GM12878 (cell line): Measurements from ENCODE around the gene MYRF. TPM values are rescaled to one million over a fixed set of nuclear protein-coding genes. Genes with fewer than 3 reads are reported as not detected.

Experiments used
- ATAC-seq: fragments of 200-7000 bp; cut with Tn5 transposase; 3 replicates; pipeline ENCODE4 v1.9.1; 2020; ENCODE audit warnings: mild to moderate bottlenecking, moderate library complexity
- BruUV-seq: library from RNA; stranded (reverse); fragments of 400-500 nt; replicated peaks from 2 replicates; lab custom pipeline; 2021; lab: Mats Ljungman, UMichigan
- CTCF ChIA-PET: fragments of 300-600 bp; sonication (Branson Sonifier 250); formaldehyde crosslinking; extraction: SDS; loops from one replicate; lab custom pipeline; 2021; ENCODE audit warnings: inconsistent platforms; lab: Yijun Ruan, JAX
- POLR2A ChIA-PET: fragments of 350-600 bp; formaldehyde crosslinking; extraction: SDS; loops from one replicate; lab custom pipeline; 2021; ENCODE audit warnings: inconsistent platforms; lab: Charles Lee
- RAD21 ChIA-PET: fragments of 300-600 bp; sonication (Branson Sonifier 250); formaldehyde crosslinking; loops from one replicate; lab custom pipeline; 2023; ENCODE audit warnings: antibody characterized with exemption; ENCODE audit not compliant: unreplicated experiment; lab: Charles Lee
- SMC1A ChIA-PET: fragments of 300-600 bp; sonication (Branson Sonifier 250); formaldehyde crosslinking; loops from one replicate; lab custom pipeline; 2023; ENCODE audit not compliant: unreplicated experiment, uncharacterized antibody; lab: Charles Lee
- DNase-seq: peaks from one replicate; pipeline ENCODE4 v3.0.0-alpha.2; 2011; ENCODE audit warnings: low read depth, low spot score
- FAIRE-seq: peaks from 3 replicates; lab custom pipeline; 2011; peaks lifted over from hg19 to GRCh38; lab: Jason Lieb, UNC
- H2AFZ ChIP-seq: 2 replicates; pipeline ENCODE4 v1.6.0; 2011; ENCODE audit warnings: low read depth, low read length, control low read depth; ENCODE audit not compliant: control insufficient read depth
- H3K27ac ChIP-seq: 2 replicates; pipeline ENCODE4 v1.5.1; 2011; ENCODE audit warnings: control low read depth; ENCODE audit not compliant: control insufficient read depth, insufficient read depth
- H3K27me3 ChIP-seq, 2 experiments: replicated peaks in 1 of 2; 2 replicates each; pipeline versions ENCODE4 v1.6.0 to v1.6.1; 2011; ENCODE audit warnings: low read length in 1 of 2; ENCODE audit not compliant: control insufficient read depth in 2 of 2, insufficient read depth in 2 of 2
- H3K36me3 ChIP-seq, 2 experiments: 2 replicates each; pipeline ENCODE4 v1.5.1; 2011; ENCODE audit warnings: low read length in 1 of 2; ENCODE audit not compliant: control insufficient read depth in 2 of 2, insufficient read depth in 2 of 2
- H3K4me1 ChIP-seq: 2 replicates; pipeline ENCODE4 v1.6.1; 2011; ENCODE audit warnings: mild to moderate bottlenecking, low read length, moderate library complexity, mixed read lengths; ENCODE audit not compliant: control insufficient read depth, insufficient read depth
- H3K4me2 ChIP-seq: 2 replicates; pipeline ENCODE4 v1.6.0; 2011; ENCODE audit warnings: control low read depth; ENCODE audit not compliant: control insufficient read depth, insufficient read depth
- H3K4me3 ChIP-seq: fragments of 200-600 bp; sonication (generic); 2 replicates; pipeline ENCODE4 v1.5.1; 2016
- H3K79me2 ChIP-seq: 2 replicates; pipeline ENCODE4 v1.6.0; 2011; ENCODE audit warnings: low read length; ENCODE audit not compliant: control insufficient read depth, insufficient read depth
- H3K9ac ChIP-seq: 2 replicates; pipeline ENCODE4 v1.8.0; 2011; ENCODE audit warnings: low read length, control low read depth, mixed read lengths; ENCODE audit not compliant: control insufficient read depth, insufficient read depth
- H3K9me3 ChIP-seq: replicated peaks from 3 replicates; pipeline ENCODE4 v1.5.1; 2011; ENCODE audit warnings: mild to moderate bottlenecking, low read length; ENCODE audit not compliant: control insufficient read depth, insufficient read depth
- H4K20me1 ChIP-seq: 2 replicates; pipeline ENCODE4 v1.6.0; 2011; ENCODE audit not compliant: control insufficient read depth, insufficient read depth
- ATF2 ChIP-seq: IDR thresholded peaks from 2 replicates; pipeline ENCODE4 v1.6.1; 2012; ENCODE audit warnings: low read length, inconsistent platforms
- BCL3 ChIP-seq: IDR thresholded peaks from 2 replicates; pipeline ENCODE4 v1.6.1; 2011; ENCODE audit warnings: borderline replicate concordance, low read depth, mild to moderate bottlenecking, moderate library complexity, low read length; ENCODE audit not compliant: insufficient read depth, poor library complexity, severe bottlenecking
- BHLHE40 ChIP-seq, 2 experiments: fragments of 450-650 bp in 1 of 2; IDR thresholded peaks; 2 replicates each; pipeline ENCODE4 v1.6.1; 2011 to 2017; ENCODE audit warnings: low read depth in 2 of 2, borderline replicate concordance in 1 of 2, improper control_type of control experiment in 1 of 2, low read length in 1 of 2, mild to moderate bottlenecking in 1 of 2
- ETV6 ChIP-seq, 2 experiments: fragments of 450-650 bp in 1 of 2; IDR thresholded peaks in 1 of 2; conservative IDR thresholded peaks in 1 of 2; 2 replicates each; pipeline ENCODE4 v1.6.1; 2014; ENCODE audit warnings: antibody characterized with exemption in 1 of 2, borderline replicate concordance in 1 of 2, low read depth in 1 of 2, mild to moderate bottlenecking in 1 of 2, moderate library complexity in 1 of 2
- EZH2 ChIP-seq: IDR thresholded peaks from 2 replicates; pipeline ENCODE4 v1.6.1; 2012; ENCODE audit warnings: low read depth, mild to moderate bottlenecking, control low read depth, inconsistent platforms, low read length, borderline replicate concordance; ENCODE audit not compliant: control insufficient read depth
- IRF4 ChIP-seq: IDR thresholded peaks from 2 replicates; pipeline ENCODE4 v1.6.1; 2011; ENCODE audit warnings: low read depth, low read length
- KLF5 ChIP-seq: fragments of 450-650 bp; IDR thresholded peaks from 2 replicates; pipeline ENCODE4 v1.6.1; 2014; ENCODE audit warnings: mild to moderate bottlenecking; ENCODE audit not compliant: partially characterized antibody
- POLR2A ChIP-seq: IDR thresholded peaks from 2 replicates; pipeline ENCODE4 v1.6.1; 2011; ENCODE audit warnings: low read depth, mild to moderate bottlenecking, low read length
- RUNX3 ChIP-seq: IDR thresholded peaks from 2 replicates; pipeline ENCODE4 v1.6.1; 2012; ENCODE audit warnings: low read length, inconsistent platforms
- SP1 ChIP-seq: IDR thresholded peaks from one replicate; pipeline ENCODE4 v1.6.1; 2011; ENCODE audit warnings: low read depth, low read length
- STAT1 ChIP-seq: fragments of 450-650 bp; conservative IDR thresholded peaks from 2 replicates; pipeline ENCODE4 v1.6.1; 2014; ENCODE audit warnings: antibody characterized with exemption, mild to moderate bottlenecking
- SUPT20H ChIP-seq: IDR thresholded peaks from 2 replicates; pipeline ENCODE4 v1.6.1; 2011; ENCODE audit warnings: low read depth, mild to moderate bottlenecking, low read length, moderate library complexity, borderline replicate concordance; ENCODE audit not compliant: control insufficient read depth
- SUZ12 ChIP-seq: fragments of 200-600 bp; sonication (generic); IDR thresholded peaks from one replicate; pipeline ENCODE4 v1.6.1; 2018; ENCODE audit warnings: antibody characterized with exemption, mild to moderate bottlenecking; ENCODE audit not compliant: unreplicated experiment
- TBL1XR1 ChIP-seq: IDR thresholded peaks from 2 replicates; pipeline ENCODE4 v1.6.1; 2012; ENCODE audit warnings: low read depth, low read length, improper control_type of control experiment
- ZSCAN29 ChIP-seq: fragments of 450-650 bp; IDR thresholded peaks from 2 replicates; pipeline ENCODE4 v1.6.1; 2017; ENCODE audit warnings: mild to moderate bottlenecking, moderate library complexity
- WGBS: methylation state at CpG from one replicate; pipeline ENCODE4 v1.1.6; 2016; ENCODE audit warnings: low lambda C conversion rate; ENCODE audit not compliant: insufficient replicate concordance, insufficient coverage; ENCODE audit errors: missing lambda C conversion rate; 5-methylcytosine and 5-hydroxymethylcytosine counted together
- in situ Hi-C: fragments of 300-500 bp; cut with MboI; formaldehyde crosslinking; loops from 9 replicates; pipeline ENCODE4 v1.14.3; 2018; ENCODE audit warnings: mixed read lengths
- intact Hi-C: fragments of 100-400 bp; cut with micrococcal nuclease; formaldehyde crosslinking; loops from one replicate; pipeline ENCODE4 v1.14.2; 2022; ENCODE audit not compliant: unreplicated experiment
- polyA plus RNA-seq, 11 experiments: library from polyadenylated mRNA; depleted of rRNA in 4 of 11; unstranded in 6 of 11; stranded (reverse) in 5 of 11; fragments of >200 nt; fragmentation: Nextera tagmentation in 4 of 11; fragmentation: Illumina TruSeq in 1 of 11; extraction: Ambion mirVana in 4 of 11; extraction: Trizol in 1 of 11; gene quantifications; 1 replicate in 1 of 11; 2 replicates in 10 of 11; pipeline versions ENCODE4 v1.2.1 to v1.2.3, GENCODE V29; 2011 to 2016; ENCODE audit warnings: inconsistent platforms in 2 of 11, missing spikeins in 2 of 11, low read depth in 1 of 11
- total RNA-seq, 4 experiments: library from RNA; depleted of rRNA in 3 of 4; stranded (reverse); fragments of >200 nt in 3 of 4; fragmentation: Illumina TruSeq in 1 of 4; extraction: Trizol in 1 of 4; gene quantifications; 2 replicates each; pipeline versions ENCODE4 v1.2.1 to v1.2.3, GENCODE V29; 2013 to 2021
- TF ChIP-seq, protein P1 (sequence below): fragments of 450-650 bp; formaldehyde crosslinking; IDR thresholded peaks from 2 replicates; pipeline ENCODE4 v1.4.0; 2022; ENCODE audit warnings: mild to moderate bottlenecking, moderate library complexity
- TF ChIP-seq, protein P2 (sequence below), 3 experiments: IDR thresholded peaks in 2 of 3; conservative IDR thresholded peaks in 1 of 3; 2 replicates each; pipeline ENCODE4 v1.5.1; 2011; ENCODE audit warnings: low read depth in 3 of 3, low read length in 3 of 3, mild to moderate bottlenecking in 3 of 3, control low read depth in 2 of 3, moderate library complexity in 2 of 3, inconsistent platforms in 1 of 3, mixed read lengths in 1 of 3; ENCODE audit not compliant: control insufficient read depth in 2 of 3, insufficient read depth in 1 of 3; ENCODE audit errors: extremely low read depth in 1 of 3

Gene MYRF
- total and polyA plus RNA-seq, 10 of the 15 experiments (the other 5 are each of a cell fraction or from before 2014, with no cell fraction given) = 0.27 to 15.6 (median 0.89) TPM

DNA sequence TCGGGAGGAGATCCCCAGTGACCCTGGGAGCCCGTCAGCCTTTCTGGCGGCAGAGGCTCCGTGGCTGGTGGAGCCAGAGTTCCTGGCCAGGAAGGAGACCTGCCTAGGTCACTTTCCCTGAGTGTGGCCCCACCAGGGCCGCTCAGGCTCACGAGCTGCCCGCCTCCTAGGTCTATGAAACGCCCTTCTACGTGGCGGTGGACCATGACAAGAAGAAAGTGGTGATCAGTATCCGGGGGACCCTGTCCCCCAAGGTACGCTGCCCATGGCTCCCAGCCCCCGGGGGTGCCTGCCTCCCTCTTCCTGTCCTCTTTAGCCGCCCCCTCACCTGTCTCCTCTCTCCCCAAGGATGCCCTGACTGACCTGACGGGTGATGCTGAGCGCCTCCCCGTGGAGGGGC lies 17.0 kb upstream of the MYRF start:
- no TSS peak for BruUV-seq
- Histone ChIP-seq H3K9me3 (no peaks in the 10 kb centered on the region), H3K4me1 (no peaks in the 10 kb centered on the region), H3K27ac (no peak overlapping the region), H4K20me1 (no peaks in the 10 kb centered on the region), H3K27me3 (no peaks in the 10 kb centered on the region; a peak in 1 of 4 replicates), H3K4me2 (no peak overlapping the region), H3K9ac (no peak overlapping the region), H2AFZ (no peak overlapping the region), H3K36me3 (no peaks in the 10 kb centered on the region), H3K79me2 (no peaks in the 10 kb centered on the region), H3K4me3 (no peak overlapping the region)
- 24% methylated on average over 17 of the region's 17 CpGs for WGBS
- FAIRE-seq (no peak), ATAC-seq (no peak), DNase-seq (no peak)
- POLR2A ChIA-PET = no interaction called here
- RAD21 ChIA-PET = no interaction called here
- CTCF ChIA-PET = interaction anchor here (2.0 to 3.2 kb wide), 2 partner anchors 12 to 53 kb away, joined by 8 to 15 read pairs; no protein-coding TSS in a partner anchor
- intact Hi-C loops (loop anchor here (10.0 kb wide), 1 partner anchor 261 kb away; no protein-coding TSS in a partner anchor), in situ Hi-C loops (no loop called here)
- SMC1A ChIA-PET = no interaction called here
- no peak for TF ChIP-seq IRF4
- no peak for TF ChIP-seq SUPT20H
- TF ChIP-seq SP1 = no peak
- TF ChIP-seq STAT1 = no peak
- TF ChIP-seq KLF5 = no peak
- no peak for TF ChIP-seq SUZ12
- no peak for TF ChIP-seq BCL3
- TF ChIP-seq ATF2 = no peak
- TF ChIP-seq ZSCAN29 = no peak
- TF ChIP-seq RUNX3 = no peak
- TF ChIP-seq, protein P1, sequence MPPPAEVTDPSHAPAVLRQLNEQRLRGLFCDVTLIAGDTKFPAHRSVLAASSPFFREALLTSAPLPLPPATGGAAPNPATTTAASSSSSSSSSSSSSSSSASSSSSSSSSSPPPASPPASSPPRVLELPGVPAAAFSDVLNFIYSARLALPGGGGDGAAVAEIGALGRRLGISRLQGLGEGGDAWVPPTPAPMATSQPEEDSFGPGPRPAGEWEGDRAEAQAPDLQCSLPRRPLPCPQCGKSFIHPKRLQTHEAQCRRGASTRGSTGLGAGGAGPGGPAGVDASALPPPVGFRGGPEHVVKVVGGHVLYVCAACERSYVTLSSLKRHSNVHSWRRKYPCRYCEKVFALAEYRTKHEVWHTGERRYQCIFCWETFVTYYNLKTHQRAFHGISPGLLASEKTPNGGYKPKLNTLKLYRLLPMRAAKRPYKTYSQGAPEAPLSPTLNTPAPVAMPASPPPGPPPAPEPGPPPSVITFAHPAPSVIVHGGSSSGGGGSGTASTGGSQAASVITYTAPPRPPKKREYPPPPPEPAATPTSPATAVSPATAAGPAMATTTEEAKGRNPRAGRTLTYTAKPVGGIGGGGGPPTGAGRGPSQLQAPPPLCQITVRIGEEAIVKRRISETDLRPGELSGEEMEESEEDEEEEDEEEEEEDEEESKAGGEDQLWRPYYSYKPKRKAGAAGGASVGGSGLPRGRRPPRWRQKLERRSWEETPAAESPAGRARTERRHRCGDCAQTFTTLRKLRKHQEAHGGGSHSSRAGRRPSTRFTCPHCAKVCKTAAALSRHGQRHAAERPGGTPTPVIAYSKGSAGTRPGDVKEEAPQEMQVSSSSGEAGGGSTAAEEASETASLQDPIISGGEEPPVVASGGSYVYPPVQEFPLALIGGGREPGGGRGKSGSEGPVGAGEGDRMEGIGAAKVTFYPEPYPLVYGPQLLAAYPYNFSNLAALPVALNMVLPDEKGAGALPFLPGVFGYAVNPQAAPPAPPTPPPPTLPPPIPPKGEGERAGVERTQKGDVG (CRISPR knock-in tag) = no peak
- TF ChIP-seq POLR2A = no peak
- TF ChIP-seq, protein P2, sequence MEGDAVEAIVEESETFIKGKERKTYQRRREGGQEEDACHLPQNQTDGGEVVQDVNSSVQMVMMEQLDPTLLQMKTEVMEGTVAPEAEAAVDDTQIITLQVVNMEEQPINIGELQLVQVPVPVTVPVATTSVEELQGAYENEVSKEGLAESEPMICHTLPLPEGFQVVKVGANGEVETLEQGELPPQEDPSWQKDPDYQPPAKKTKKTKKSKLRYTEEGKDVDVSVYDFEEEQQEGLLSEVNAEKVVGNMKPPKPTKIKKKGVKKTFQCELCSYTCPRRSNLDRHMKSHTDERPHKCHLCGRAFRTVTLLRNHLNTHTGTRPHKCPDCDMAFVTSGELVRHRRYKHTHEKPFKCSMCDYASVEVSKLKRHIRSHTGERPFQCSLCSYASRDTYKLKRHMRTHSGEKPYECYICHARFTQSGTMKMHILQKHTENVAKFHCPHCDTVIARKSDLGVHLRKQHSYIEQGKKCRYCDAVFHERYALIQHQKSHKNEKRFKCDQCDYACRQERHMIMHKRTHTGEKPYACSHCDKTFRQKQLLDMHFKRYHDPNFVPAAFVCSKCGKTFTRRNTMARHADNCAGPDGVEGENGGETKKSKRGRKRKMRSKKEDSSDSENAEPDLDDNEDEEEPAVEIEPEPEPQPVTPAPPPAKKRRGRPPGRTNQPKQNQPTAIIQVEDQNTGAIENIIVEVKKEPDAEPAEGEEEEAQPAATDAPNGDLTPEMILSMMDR (IDR thresholded peaks at IDR 0.05 in 2 of 3, conservative IDR thresholded peaks at IDR 0.05 in 1 of 3; ENCODE audit: control insufficient read depth in 2 of 3, extremely low read depth in 1 of 3, insufficient read depth in 1 of 3, low read depth in 3 of 3, low read length in 3 of 3) = no peak
- TF ChIP-seq TBL1XR1 = no peak
- TF ChIP-seq ETV6 (conservative IDR thresholded peaks at IDR 0.05 in 1 of 2, IDR thresholded peaks at IDR 0.05 in 1 of 2; ENCODE audit: borderline replicate concordance in 1 of 2, low read depth in 1 of 2) = no peak
- TF ChIP-seq EZH2 = no peak
- TF ChIP-seq BHLHE40 (IDR thresholded peaks at IDR 0.05; ENCODE audit: borderline replicate concordance in 1 of 2, low read depth in 2 of 2, low read length in 1 of 2) = no peak
